Endothelial cell of umbilical vein (primary cell): Measurements from ENCODE around the gene CPTP. TPM values are rescaled to one million over a fixed set of nuclear protein-coding genes. Genes with fewer than 3 reads are reported as not detected.
A peak's percentile ranks its signal among the peaks of the same experiment; 100 is the strongest.

Experiments
- BruUV-seq: library from RNA; stranded (reverse); fragments of 400-500 nt; replicated peaks from 2 replicates; lab custom pipeline; 2021; lab: Mats Ljungman, UMichigan
- CTCF ChIA-PET: fragments of 300-600, 350-600 bp; sonication (Branson Sonifier 250); formaldehyde crosslinking; loops from one replicate; lab custom pipeline; 2021; ENCODE audit warnings: antibody characterized with exemption, inconsistent platforms; lab: Charles Lee
- POLR2A ChIA-PET: fragments of 300-600, 350-600 bp; sonication (Branson Sonifier 250); formaldehyde crosslinking; loops from one replicate; lab custom pipeline; 2021; ENCODE audit warnings: antibody characterized with exemption, inconsistent platforms; lab: Charles Lee
- DNase-seq: peaks from one replicate; pipeline ENCODE4 v3.0.0-alpha.2; 2011; ENCODE audit warnings: low read depth, low spot score
- FAIRE-seq: peaks from 2 replicates; lab custom pipeline; 2011; peaks lifted over from hg19 to GRCh38; lab: Jason Lieb, UNC
- H2AFZ ChIP-seq: 2 replicates; pipeline ENCODE4 v1.6.0; 2012; ENCODE audit warnings: low read depth, low read length, control low read depth, inconsistent platforms
- H3K27ac ChIP-seq: 2 replicates; pipeline ENCODE4 v1.5.1; 2011; ENCODE audit warnings: low read depth, mild to moderate bottlenecking, control low read depth, low read length, moderate library complexity; ENCODE audit not compliant: insufficient read depth
- H3K27me3 ChIP-seq, 2 experiments: 2 replicates each; pipeline versions ENCODE4 v1.6.0 to v1.6.1; 2011; ENCODE audit warnings: low read length in 2 of 2, mixed read lengths in 1 of 2; ENCODE audit not compliant: control insufficient read depth in 2 of 2, insufficient read depth in 2 of 2
- H3K36me3 ChIP-seq, 2 experiments: 2 replicates in 1 of 2; 3 replicates in 1 of 2; pipeline ENCODE4 v1.5.1; 2011; ENCODE audit warnings: low read length in 2 of 2, mild to moderate bottlenecking in 1 of 2, moderate library complexity in 1 of 2; ENCODE audit not compliant: control insufficient read depth in 2 of 2, insufficient read depth in 2 of 2; ENCODE audit errors: extremely low read depth in 1 of 2
- H3K4me1 ChIP-seq: 3 replicates; pipeline ENCODE4 v1.5.1; 2011; ENCODE audit warnings: mild to moderate bottlenecking, low read length; ENCODE audit not compliant: control insufficient read depth, insufficient read depth; ENCODE audit errors: extremely low read depth
- H3K4me2 ChIP-seq: 2 replicates; pipeline ENCODE4 v1.6.1; 2011; ENCODE audit warnings: low read length, control low read depth, mixed read lengths; ENCODE audit not compliant: insufficient read depth
- H3K4me3 ChIP-seq, 3 experiments: fragments of 200-600 bp in 1 of 3; sonication (generic), shearing (Covaris generic) in 1 of 3; replicated peaks in 1 of 3; 2 replicates each; pipeline ENCODE4 v1.5.1; 2011 to 2016; ENCODE audit warnings: control low read depth in 3 of 3, low read length in 3 of 3, mild to moderate bottlenecking in 2 of 3, inconsistent platforms in 1 of 3, low read depth in 1 of 3, moderate library complexity in 1 of 3; ENCODE audit not compliant: insufficient read depth in 1 of 3
- H3K79me2 ChIP-seq: 2 replicates; pipeline ENCODE4 v1.6.0; 2012; ENCODE audit warnings: low read length, inconsistent platforms; ENCODE audit not compliant: control insufficient read depth, insufficient read depth
- H3K9ac ChIP-seq: replicated peaks from 2 replicates; pipeline ENCODE3; 2011; ENCODE audit warnings: low read length, control low read depth; ENCODE audit not compliant: insufficient read depth; ENCODE audit errors: extremely low read depth
- H3K9me1 ChIP-seq: replicated peaks from 3 replicates; pipeline ENCODE4 v1.6.0; 2011; ENCODE audit warnings: mild to moderate bottlenecking, low read length; ENCODE audit not compliant: control insufficient read depth, insufficient read depth; ENCODE audit errors: extremely low read depth
- H3K9me3 ChIP-seq: replicated peaks from 2 replicates; pipeline ENCODE4 v1.5.1; 2012; ENCODE audit warnings: low read length, inconsistent platforms; ENCODE audit not compliant: control insufficient read depth, insufficient read depth
- H4K20me1 ChIP-seq: replicated peaks from 2 replicates; pipeline ENCODE3; 2011; ENCODE audit warnings: mild to moderate bottlenecking, low read length; ENCODE audit not compliant: control insufficient read depth, insufficient read depth; ENCODE audit errors: extremely low read depth
- EZH2 ChIP-seq: IDR thresholded peaks from 2 replicates; pipeline ENCODE4 v1.6.1; 2012; ENCODE audit warnings: borderline replicate concordance, low read depth, mild to moderate bottlenecking, moderate library complexity, low read length, inconsistent platforms; ENCODE audit not compliant: severe bottlenecking
- FOS ChIP-seq: IDR thresholded peaks from 2 replicates; pipeline ENCODE4 v1.6.1; 2011; ENCODE audit warnings: mild to moderate bottlenecking, low read length, moderate library complexity, borderline replicate concordance; ENCODE audit not compliant: insufficient read depth
- GATA2 ChIP-seq: IDR thresholded peaks from 2 replicates; pipeline ENCODE4 v1.7.0; 2011; ENCODE audit warnings: low read depth, mild to moderate bottlenecking, moderate library complexity, mixed read lengths, low read length; ENCODE audit not compliant: insufficient read length, insufficient read depth
- JUN ChIP-seq: IDR thresholded peaks from 2 replicates; pipeline ENCODE4 v1.6.1; 2011; ENCODE audit warnings: borderline replicate concordance, low read depth; ENCODE audit not compliant: insufficient read length, insufficient read depth
- MYC ChIP-seq: IDR thresholded peaks from one replicate; pipeline ENCODE4 v1.6.1; 2011; ENCODE audit warnings: mild to moderate bottlenecking, low read depth, low read length
- POLR2A ChIP-seq: IDR thresholded peaks from 2 replicates; pipeline ENCODE4 v1.6.1; 2012; ENCODE audit warnings: low read depth, mild to moderate bottlenecking, control low read depth, low read length
- POLR2AphosphoS5 ChIP-seq: IDR thresholded peaks from 2 replicates; pipeline ENCODE4 v1.6.1; 2012; ENCODE audit warnings: low read depth, mild to moderate bottlenecking, control low read depth, low read length, moderate library complexity; ENCODE audit not compliant: insufficient read depth
- dilution Hi-C: fragments of 300-500 bp; cut with MboI; formaldehyde crosslinking; loops from one replicate; pipeline ENCODE4 v1.15.0; 2019; ENCODE audit warnings: low sequenced_read_pairs; ENCODE audit not compliant: extremely low pct_ligation_motif_present
- intact Hi-C: fragments of 100-400 bp; cut with micrococcal nuclease; formaldehyde crosslinking; loops from one replicate; pipeline ENCODE4 v1.10.0; 2022
- polyA plus RNA-seq, 4 experiments: library from polyadenylated mRNA; depleted of rRNA in 3 of 4; stranded (reverse) in 3 of 4; unstranded in 1 of 4; fragments of >200 nt; gene quantifications; 2 replicates each; pipeline versions ENCODE4 v1.2.1 to v1.2.3, GENCODE V29; 2011 to 2012; ENCODE audit warnings: missing spikeins in 1 of 4
- total RNA-seq: library from RNA; stranded (reverse); gene quantifications from 2 replicates; pipeline ENCODE4 v1.2.3, GENCODE V29; 2021
- TF ChIP-seq, protein P1 (sequence below): IDR thresholded peaks from 2 replicates; pipeline ENCODE4 v1.6.1; 2011; ENCODE audit not compliant: insufficient read depth, insufficient read length
- TF ChIP-seq, protein P2 (sequence below), 2 donors: IDR thresholded peaks; 1 replicate in 1 of 2; 2 replicates in 1 of 2; pipeline ENCODE4 v1.5.1; 2011; ENCODE audit warnings: low read length in 2 of 2, mild to moderate bottlenecking in 2 of 2, moderate library complexity in 2 of 2, control low read depth in 1 of 2, inconsistent platforms in 1 of 2, low read depth in 1 of 2; ENCODE audit not compliant: insufficient read depth in 1 of 2; ENCODE audit errors: extremely low read depth in 1 of 2

The CPTP gene
- total and polyA plus RNA-seq, 2 donors (not counting 3 experiments of a cell fraction or from before 2014, with no cell fraction given) = 20.9 to 29.5 TPM

DNA sequence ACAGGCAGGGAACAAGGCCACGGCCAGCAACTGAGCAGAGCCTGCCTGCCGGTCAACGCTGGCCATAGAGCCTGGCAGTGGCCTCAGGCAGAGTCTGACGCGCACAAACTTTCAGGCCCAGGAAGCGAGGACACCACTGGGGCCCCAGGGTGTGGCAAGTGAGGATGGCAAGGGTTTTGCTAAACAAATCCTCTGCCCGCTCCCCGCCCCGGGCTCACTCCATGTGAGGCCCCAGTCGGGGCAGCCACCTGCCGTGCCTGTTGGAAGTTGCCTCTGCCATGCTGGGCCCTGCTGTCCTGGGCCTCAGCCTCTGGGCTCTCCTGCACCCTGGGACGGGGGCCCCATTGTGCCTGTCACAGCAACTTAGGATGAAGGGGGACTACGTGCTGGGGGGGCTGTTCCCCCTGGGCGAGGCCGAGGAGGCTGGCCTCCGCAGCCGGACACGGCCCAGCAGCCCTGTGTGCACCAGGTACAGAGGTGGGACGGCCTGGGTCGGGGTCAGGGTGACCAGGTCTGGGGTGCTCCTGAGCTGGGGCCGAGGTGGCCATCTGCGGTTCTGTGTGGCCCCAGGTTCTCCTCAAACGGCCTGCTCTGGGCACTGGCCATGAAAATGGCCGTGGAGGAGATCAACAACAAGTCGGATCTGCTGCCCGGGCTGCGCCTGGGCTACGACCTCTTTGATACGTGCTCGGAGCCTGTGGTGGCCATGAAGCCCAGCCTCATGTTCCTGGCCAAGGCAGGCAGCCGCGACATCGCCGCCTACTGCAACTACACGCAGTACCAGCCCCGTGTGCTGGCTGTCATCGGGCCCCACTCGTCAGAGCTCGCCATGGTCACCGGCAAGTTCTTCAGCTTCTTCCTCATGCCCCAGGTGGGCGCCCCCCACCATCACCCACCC lies 6.7 kb downstream of the CPTP start, which contains the start of gene TAS1R3:
Gene TAS1R3 (plus strand): TSS at position 213 of the 898 bp plus-strand sequence. CDS start 66 bp downstream, at position 279.
- POLR2A ChIA-PET = no interaction called here
- Histone ChIP-seq H4K20me1 (no peaks in the 10 kb centered on the region), H3K27me3 (no peaks in the 10 kb centered on the region), H2AFZ (no peak within 1 kb of the TSS), H3K9me1 (no peaks in the 10 kb centered on the region), H3K4me2 (no peak within 1 kb of the TSS), H3K9me3 (no peaks in the 10 kb centered on the region), H3K27ac (no peak within 1 kb of the TSS), H3K4me1 (no peaks in the 10 kb centered on the region), H3K36me3 (peaks cover 0 to 15% of the 10 kb centered on the region in 2 experiments), H3K9ac (no peak within 1 kb of the TSS), H3K4me3 (no peak within 1 kb of the TSS), H3K79me2 (no peaks in the 10 kb centered on the region)
- intact Hi-C loops = no loop called here
- DNase-seq (no peak), FAIRE-seq (no peak)
- BruUV-seq = no TSS peak
- CTCF ChIA-PET = no interaction called here
- TF ChIP-seq JUN (no peak), EZH2 (no peak), POLR2AphosphoS5 (peak; percentile 28)
- TF ChIP-seq, protein P1, sequence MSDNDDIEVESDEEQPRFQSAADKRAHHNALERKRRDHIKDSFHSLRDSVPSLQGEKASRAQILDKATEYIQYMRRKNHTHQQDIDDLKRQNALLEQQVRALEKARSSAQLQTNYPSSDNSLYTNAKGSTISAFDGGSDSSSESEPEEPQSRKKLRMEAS = no peak
- dilution Hi-C loops = no loop called here

DNA sequence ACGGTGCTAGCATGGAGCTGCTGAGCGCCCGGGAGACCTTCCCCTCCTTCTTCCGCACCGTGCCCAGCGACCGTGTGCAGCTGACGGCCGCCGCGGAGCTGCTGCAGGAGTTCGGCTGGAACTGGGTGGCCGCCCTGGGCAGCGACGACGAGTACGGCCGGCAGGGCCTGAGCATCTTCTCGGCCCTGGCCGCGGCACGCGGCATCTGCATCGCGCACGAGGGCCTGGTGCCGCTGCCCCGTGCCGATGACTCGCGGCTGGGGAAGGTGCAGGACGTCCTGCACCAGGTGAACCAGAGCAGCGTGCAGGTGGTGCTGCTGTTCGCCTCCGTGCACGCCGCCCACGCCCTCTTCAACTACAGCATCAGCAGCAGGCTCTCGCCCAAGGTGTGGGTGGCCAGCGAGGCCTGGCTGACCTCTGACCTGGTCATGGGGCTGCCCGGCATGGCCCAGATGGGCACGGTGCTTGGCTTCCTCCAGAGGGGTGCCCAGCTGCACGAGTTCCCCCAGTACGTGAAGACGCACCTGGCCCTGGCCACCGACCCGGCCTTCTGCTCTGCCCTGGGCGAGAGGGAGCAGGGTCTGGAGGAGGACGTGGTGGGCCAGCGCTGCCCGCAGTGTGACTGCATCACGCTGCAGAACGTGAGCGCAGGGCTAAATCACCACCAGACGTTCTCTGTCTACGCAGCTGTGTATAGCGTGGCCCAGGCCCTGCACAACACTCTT lies 7.6 kb downstream of the CPTP start:
- TF ChIP-seq, protein P2, sequence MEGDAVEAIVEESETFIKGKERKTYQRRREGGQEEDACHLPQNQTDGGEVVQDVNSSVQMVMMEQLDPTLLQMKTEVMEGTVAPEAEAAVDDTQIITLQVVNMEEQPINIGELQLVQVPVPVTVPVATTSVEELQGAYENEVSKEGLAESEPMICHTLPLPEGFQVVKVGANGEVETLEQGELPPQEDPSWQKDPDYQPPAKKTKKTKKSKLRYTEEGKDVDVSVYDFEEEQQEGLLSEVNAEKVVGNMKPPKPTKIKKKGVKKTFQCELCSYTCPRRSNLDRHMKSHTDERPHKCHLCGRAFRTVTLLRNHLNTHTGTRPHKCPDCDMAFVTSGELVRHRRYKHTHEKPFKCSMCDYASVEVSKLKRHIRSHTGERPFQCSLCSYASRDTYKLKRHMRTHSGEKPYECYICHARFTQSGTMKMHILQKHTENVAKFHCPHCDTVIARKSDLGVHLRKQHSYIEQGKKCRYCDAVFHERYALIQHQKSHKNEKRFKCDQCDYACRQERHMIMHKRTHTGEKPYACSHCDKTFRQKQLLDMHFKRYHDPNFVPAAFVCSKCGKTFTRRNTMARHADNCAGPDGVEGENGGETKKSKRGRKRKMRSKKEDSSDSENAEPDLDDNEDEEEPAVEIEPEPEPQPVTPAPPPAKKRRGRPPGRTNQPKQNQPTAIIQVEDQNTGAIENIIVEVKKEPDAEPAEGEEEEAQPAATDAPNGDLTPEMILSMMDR (IDR thresholded peaks at IDR 0.05; ENCODE audit: extremely low read depth in 1 of 2, insufficient read depth in 1 of 2, low read depth in 1 of 2, low read length in 2 of 2) = no peak
- TF ChIP-seq FOS (no peak), POLR2AphosphoS5 (no peak), GATA2 (no peak), EZH2 (no peak), MYC (no peak), JUN (no peak), POLR2A (no peak)
- TF ChIP-seq, protein P1 = no peak
- no peaks in the 10 kb centered on the region for H3K9me1 ChIP-seq
- H3K9ac ChIP-seq = no peak overlapping the region
- no peak overlapping the region for H3K4me2 ChIP-seq
- peaks cover 0 to 15% of the 10 kb centered on the region in 2 experiments for H3K36me3 ChIP-seq
- no peak for DNase-seq
- no peak overlapping the region for H3K4me3 ChIP-seq
- no TSS peak for BruUV-seq
- intact Hi-C loops (no loop called here), dilution Hi-C loops (no loop called here)
- H2AFZ ChIP-seq = no peak overlapping the region
- ChIA-PET POLR2A (no interaction called here), CTCF (no interaction called here)
- H3K27ac ChIP-seq = no peak overlapping the region
- H3K4me1 ChIP-seq = no peaks in the 10 kb centered on the region
- H3K27me3 ChIP-seq = no peaks in the 10 kb centered on the region
- no peaks in the 10 kb centered on the region for H4K20me1 ChIP-seq
- no peaks in the 10 kb centered on the region for H3K79me2 ChIP-seq
- no peaks in the 10 kb centered on the region for H3K9me3 ChIP-seq
- FAIRE-seq = no peak
